Fibroblast of skin of left biceps (primary cell): Measurements from ENCODE around the gene IRF1.
"Not testable (repeated sequence)": the region's sequence is repeated elsewhere in the genome, so short reads cannot be mapped to it uniquely, and the experiment has no call there.

Experiments used
- DNase-seq, 2 experiments: peaks; one replicate each; pipeline ENCODE4 v3.0.0-alpha.2; 2013; ENCODE audit warnings: low read depth in 2 of 2

Gene IRF1

GRCh38 chr5:132490484-132491367 is at the start of gene IRF1:
Gene IRF1, minus strand, starts transcription at chr5:132490773. Its CDS starts 1,295 bp downstream, at chr5:132489478.
- peak; percentile 89 to 91 for DNase-seq

- DNase-seq, result no peak
Measured at GRCh38 chr5:132540149-132540548, 49.6 kb upstream of the IRF1 start.

- DNase-seq, result no peak
Measured at GRCh38 chr5:132539716-132540115, 49.1 kb upstream of the IRF1 start.

GRCh38 chr5:132530946-132531345 is 40.4 kb upstream of the IRF1 start:
- DNase-seq, result no peak

GRCh38 chr5:132528866-132529634 is 38.5 kb upstream of the IRF1 start:
- DNase-seq, result no peak

GRCh38 chr5:132528021-132528420 is 37.4 kb upstream of the IRF1 start:
- DNase-seq, result no peak

- no peak for DNase-seq
Measured at GRCh38 chr5:132526974-132527564, 36.5 kb upstream of the IRF1 start.

GRCh38 chr5:132526290-132526973 is 35.9 kb upstream of the IRF1 start:
- peak; percentile 5 to 15 for DNase-seq

GRCh38 chr5:132525299-132525724 is 34.7 kb upstream of the IRF1 start:
- no peak for DNase-seq

- not testable (repeated sequence) for DNase-seq
Measured at GRCh38 chr5:132524877-132525276, 34.3 kb upstream of the IRF1 start.

GRCh38 chr5:132522067-132522466 is 31.5 kb upstream of the IRF1 start:
- not testable (repeated sequence) for DNase-seq

- not testable (repeated sequence) for DNase-seq
Measured at GRCh38 chr5:132513618-132514336, 23.2 kb upstream of the IRF1 start.

- DNase-seq, result peak; percentile 74 to 75
Measured at GRCh38 chr5:132510076-132510475, 19.5 kb upstream of the IRF1 start.

- peak; percentile 87 to 88 for DNase-seq
Measured at GRCh38 chr5:132506094-132506692, 15.6 kb upstream of the IRF1 start.

- DNase-seq, result no peak
Measured at GRCh38 chr5:132505641-132506040, 15.1 kb upstream of the IRF1 start.

- no peak for DNase-seq
Measured at GRCh38 chr5:132504746-132505145, 14.2 kb upstream of the IRF1 start.

- no peak for DNase-seq
Measured at GRCh38 chr5:132503244-132503643, 12.7 kb upstream of the IRF1 start.

- no peak for DNase-seq
Measured at GRCh38 chr5:132501961-132502931, 11.7 kb upstream of the IRF1 start.

- no peak for DNase-seq
Measured at GRCh38 chr5:132501629-132501956, 11.0 kb upstream of the IRF1 start.
